ENCODE data around the gene ZMIZ2. TPM values are rescaled to one million over a fixed set of nuclear protein-coding genes. Genes with fewer than 3 reads are reported as not detected.

ZMIZ2 gene
- total and polyA plus RNA-seq, 2 of the 8 experiments (the other 6 are each of a cell fraction or from before 2014, with no cell fraction given), result 24.4 to 66.4 TPM

DNA sequence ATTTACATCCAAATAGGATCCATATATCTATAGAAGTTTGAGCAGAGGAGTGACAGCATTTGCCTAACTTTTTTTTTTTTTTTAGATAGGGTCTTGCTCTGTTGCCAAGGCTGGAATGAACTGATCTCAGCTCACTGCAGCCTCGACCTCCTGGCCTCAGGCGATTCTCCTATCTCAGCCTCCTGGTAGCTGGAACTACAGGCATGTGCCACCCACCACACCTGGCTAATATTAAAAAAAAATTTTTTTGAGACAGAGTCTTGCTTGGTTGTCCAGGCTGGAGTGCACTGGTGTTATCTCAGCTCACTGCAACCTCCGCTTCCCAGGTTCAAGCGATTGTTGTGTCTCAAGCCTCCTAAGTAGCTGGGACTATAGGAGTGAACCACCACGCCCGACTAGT lies 62.9 kb downstream of the ZMIZ2 start (continued):
- TF ChIP-seq, protein P1, sequence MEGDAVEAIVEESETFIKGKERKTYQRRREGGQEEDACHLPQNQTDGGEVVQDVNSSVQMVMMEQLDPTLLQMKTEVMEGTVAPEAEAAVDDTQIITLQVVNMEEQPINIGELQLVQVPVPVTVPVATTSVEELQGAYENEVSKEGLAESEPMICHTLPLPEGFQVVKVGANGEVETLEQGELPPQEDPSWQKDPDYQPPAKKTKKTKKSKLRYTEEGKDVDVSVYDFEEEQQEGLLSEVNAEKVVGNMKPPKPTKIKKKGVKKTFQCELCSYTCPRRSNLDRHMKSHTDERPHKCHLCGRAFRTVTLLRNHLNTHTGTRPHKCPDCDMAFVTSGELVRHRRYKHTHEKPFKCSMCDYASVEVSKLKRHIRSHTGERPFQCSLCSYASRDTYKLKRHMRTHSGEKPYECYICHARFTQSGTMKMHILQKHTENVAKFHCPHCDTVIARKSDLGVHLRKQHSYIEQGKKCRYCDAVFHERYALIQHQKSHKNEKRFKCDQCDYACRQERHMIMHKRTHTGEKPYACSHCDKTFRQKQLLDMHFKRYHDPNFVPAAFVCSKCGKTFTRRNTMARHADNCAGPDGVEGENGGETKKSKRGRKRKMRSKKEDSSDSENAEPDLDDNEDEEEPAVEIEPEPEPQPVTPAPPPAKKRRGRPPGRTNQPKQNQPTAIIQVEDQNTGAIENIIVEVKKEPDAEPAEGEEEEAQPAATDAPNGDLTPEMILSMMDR (IDR thresholded peaks at IDR 0.05; ENCODE audit: control extremely low read depth in 1 of 3, insufficient read depth in 1 of 3, low read depth in 1 of 3, low read length in 3 of 3), result no peak
- TF ChIP-seq CBX8 (IDR thresholded peaks at IDR 0.05; ENCODE audit: borderline replicate concordance, low read depth, low read length) (no peak), BACH1 (IDR thresholded peaks at IDR 0.05; ENCODE audit: low read length) (no peak), CREB1 (IDR thresholded peaks at IDR 0.05) (no peak), RBBP5 (IDR thresholded peaks at IDR 0.05; ENCODE audit: borderline replicate concordance, low read depth, low read length) (no peak)

All from H1 (cell line).